Measurements from ENCODE around the gene MYLK3.

Gene MYLK3

GRCh38 chr16:46743232-46743719, 4.9 kb downstream of the MYLK3 start:
- Mint-ChIP-seq H3K27me3 (no peaks in the 10 kb centered on the region), H3K4me1 (ENCODE audit: low read depth) (peaks cover 5% of the 10 kb centered on the region), H3K36me3 (ENCODE audit: low read depth) (no peaks in the 10 kb centered on the region), H3K9me3 (no peaks in the 10 kb centered on the region), H3K4me3 (no peak overlapping the region), H3K27ac (no peak overlapping the region)

- no peak overlapping the region for H3K27ac Mint-ChIP-seq
- H3K4me3 Mint-ChIP-seq: no peak overlapping the region
- peaks cover 5% of the 10 kb centered on the region for H3K4me1 Mint-ChIP-seq (ENCODE audit: low read depth)
- no peaks in the 10 kb centered on the region for H3K36me3 Mint-ChIP-seq (ENCODE audit: low read depth)
- no peaks in the 10 kb centered on the region for H3K27me3 Mint-ChIP-seq
- H3K9me3 Mint-ChIP-seq: no peaks in the 10 kb centered on the region
These were observed 8.2 kb downstream of the MYLK3 start for GRCh38 chr16:46739934-46740333.

GRCh38 chr16:46737621-46738214, 10.4 kb downstream of the MYLK3 start:
- H3K27ac Mint-ChIP-seq: no peak overlapping the region
- no peaks in the 10 kb centered on the region for H3K4me1 Mint-ChIP-seq (ENCODE audit: low read depth)
- H3K4me3 Mint-ChIP-seq: no peak overlapping the region
- H3K36me3 Mint-ChIP-seq (ENCODE audit: low read depth): no peaks in the 10 kb centered on the region
- H3K27me3 Mint-ChIP-seq: no peaks in the 10 kb centered on the region
- no peaks in the 10 kb centered on the region for H3K9me3 Mint-ChIP-seq

GRCh38 chr16:46736695-46737094, 11.4 kb downstream of the MYLK3 start:
- H3K9me3 Mint-ChIP-seq: no peaks in the 10 kb centered on the region
- H3K4me1 Mint-ChIP-seq (ENCODE audit: low read depth): no peaks in the 10 kb centered on the region
- no peaks in the 10 kb centered on the region for H3K27me3 Mint-ChIP-seq
- H3K36me3 Mint-ChIP-seq (ENCODE audit: low read depth): no peaks in the 10 kb centered on the region
- no peak overlapping the region for H3K4me3 Mint-ChIP-seq
- H3K27ac Mint-ChIP-seq: no peak overlapping the region

- Mint-ChIP-seq H3K4me1 (ENCODE audit: low read depth) (no peaks in the 10 kb centered on the region), H3K27me3 (no peaks in the 10 kb centered on the region), H3K4me3 (no peak overlapping the region), H3K9me3 (no peaks in the 10 kb centered on the region), H3K36me3 (ENCODE audit: low read depth) (no peaks in the 10 kb centered on the region), H3K27ac (no peak overlapping the region)
These were observed 14.8 kb downstream of the MYLK3 start for GRCh38 chr16:46733319-46733830.

GRCh38 chr16:46732561-46732960, 15.6 kb downstream of the MYLK3 start:
- H3K4me3 Mint-ChIP-seq: no peak overlapping the region
- no peaks in the 10 kb centered on the region for H3K4me1 Mint-ChIP-seq (ENCODE audit: low read depth)
- no peaks in the 10 kb centered on the region for H3K36me3 Mint-ChIP-seq (ENCODE audit: low read depth)
- H3K27me3 Mint-ChIP-seq: no peaks in the 10 kb centered on the region
- no peak overlapping the region for H3K27ac Mint-ChIP-seq
- no peaks in the 10 kb centered on the region for H3K9me3 Mint-ChIP-seq

GRCh38 chr16:46731691-46732555, 16.2 kb downstream of the MYLK3 start:
- Mint-ChIP-seq H3K4me1 (ENCODE audit: low read depth) (no peaks in the 10 kb centered on the region), H3K9me3 (no peaks in the 10 kb centered on the region), H3K27me3 (no peaks in the 10 kb centered on the region), H3K27ac (no peak overlapping the region), H3K36me3 (ENCODE audit: low read depth) (no peaks in the 10 kb centered on the region), H3K4me3 (no peak overlapping the region)

GRCh38 chr16:46730801-46731690, 17.1 kb downstream of the MYLK3 start:
- Mint-ChIP-seq H3K36me3 (ENCODE audit: low read depth) (no peaks in the 10 kb centered on the region), H3K9me3 (peaks cover under 1% of the 10 kb centered on the region), H3K27ac (no peak overlapping the region)

GRCh38 chr16:46730126-46730525, 18.0 kb downstream of the MYLK3 start:
- no peaks in the 10 kb centered on the region for H3K4me1 Mint-ChIP-seq (ENCODE audit: low read depth)
- peaks cover 5% of the 10 kb centered on the region for H3K27me3 Mint-ChIP-seq
- peaks cover 5% of the 10 kb centered on the region for H3K9me3 Mint-ChIP-seq
- H3K4me3 Mint-ChIP-seq: no peak overlapping the region
- H3K36me3 Mint-ChIP-seq (ENCODE audit: low read depth): no peaks in the 10 kb centered on the region
- no peak overlapping the region for H3K27ac Mint-ChIP-seq

More at GRCh38 chr16:46730801-46731690, 17.1 kb downstream of the MYLK3 start:
- peaks cover under 1% of the 10 kb centered on the region for H3K27me3 Mint-ChIP-seq
- H3K4me1 Mint-ChIP-seq (ENCODE audit: low read depth): no peaks in the 10 kb centered on the region
- no peak overlapping the region for H3K4me3 Mint-ChIP-seq

- H3K9me3 Mint-ChIP-seq: peaks cover 5% of the 10 kb centered on the region
- H3K36me3 Mint-ChIP-seq (ENCODE audit: low read depth): no peaks in the 10 kb centered on the region
These were observed 18.7 kb downstream of the MYLK3 start for GRCh38 chr16:46729326-46729995.

GRCh38 chr16:46728806-46729205, 19.3 kb downstream of the MYLK3 start:
- Mint-ChIP-seq H3K4me3 (no peak overlapping the region), H3K27me3 (peaks cover 5% of the 10 kb centered on the region), H3K4me1 (ENCODE audit: low read depth) (no peaks in the 10 kb centered on the region), H3K36me3 (ENCODE audit: low read depth) (no peaks in the 10 kb centered on the region), H3K9me3 (peaks cover 5% of the 10 kb centered on the region), H3K27ac (no peak overlapping the region)

More at GRCh38 chr16:46729326-46729995, 18.7 kb downstream of the MYLK3 start:
- Mint-ChIP-seq H3K4me1 (ENCODE audit: low read depth) (no peaks in the 10 kb centered on the region), H3K4me3 (no peak overlapping the region), H3K27ac (no peak overlapping the region), H3K27me3 (peaks cover 5% of the 10 kb centered on the region)

- Mint-ChIP-seq H3K27me3 (peaks cover 5% of the 10 kb centered on the region), H3K4me1 (ENCODE audit: low read depth) (no peaks in the 10 kb centered on the region), H3K9me3 (peaks cover 8% of the 10 kb centered on the region), H3K4me3 (no peak overlapping the region), H3K27ac (no peak overlapping the region), H3K36me3 (ENCODE audit: low read depth) (no peaks in the 10 kb centered on the region)
These were observed 20.5 kb downstream of the MYLK3 start for GRCh38 chr16:46727630-46728029.

GRCh38 chr16:46727184-46727583, 21.0 kb downstream of the MYLK3 start:
- no peak overlapping the region for H3K4me3 Mint-ChIP-seq
- H3K27ac Mint-ChIP-seq: no peak overlapping the region
- no peaks in the 10 kb centered on the region for H3K4me1 Mint-ChIP-seq (ENCODE audit: low read depth)
- no peaks in the 10 kb centered on the region for H3K36me3 Mint-ChIP-seq (ENCODE audit: low read depth)
- peaks cover 8% of the 10 kb centered on the region for H3K9me3 Mint-ChIP-seq
- H3K27me3 Mint-ChIP-seq: peaks cover 5% of the 10 kb centered on the region

- H3K27ac Mint-ChIP-seq: no peak overlapping the region
- H3K9me3 Mint-ChIP-seq: peaks cover 8% of the 10 kb centered on the region
- no peaks in the 10 kb centered on the region for H3K36me3 Mint-ChIP-seq (ENCODE audit: low read depth)
- H3K4me1 Mint-ChIP-seq (ENCODE audit: low read depth): no peaks in the 10 kb centered on the region
- H3K4me3 Mint-ChIP-seq: no peak overlapping the region
- H3K27me3 Mint-ChIP-seq: peaks cover 5% of the 10 kb centered on the region
These were observed 26.3 kb downstream of the MYLK3 start for GRCh38 chr16:46721885-46722284.
